ENCODE results near the gene KIF20B.

The KIF20B gene, protein sequence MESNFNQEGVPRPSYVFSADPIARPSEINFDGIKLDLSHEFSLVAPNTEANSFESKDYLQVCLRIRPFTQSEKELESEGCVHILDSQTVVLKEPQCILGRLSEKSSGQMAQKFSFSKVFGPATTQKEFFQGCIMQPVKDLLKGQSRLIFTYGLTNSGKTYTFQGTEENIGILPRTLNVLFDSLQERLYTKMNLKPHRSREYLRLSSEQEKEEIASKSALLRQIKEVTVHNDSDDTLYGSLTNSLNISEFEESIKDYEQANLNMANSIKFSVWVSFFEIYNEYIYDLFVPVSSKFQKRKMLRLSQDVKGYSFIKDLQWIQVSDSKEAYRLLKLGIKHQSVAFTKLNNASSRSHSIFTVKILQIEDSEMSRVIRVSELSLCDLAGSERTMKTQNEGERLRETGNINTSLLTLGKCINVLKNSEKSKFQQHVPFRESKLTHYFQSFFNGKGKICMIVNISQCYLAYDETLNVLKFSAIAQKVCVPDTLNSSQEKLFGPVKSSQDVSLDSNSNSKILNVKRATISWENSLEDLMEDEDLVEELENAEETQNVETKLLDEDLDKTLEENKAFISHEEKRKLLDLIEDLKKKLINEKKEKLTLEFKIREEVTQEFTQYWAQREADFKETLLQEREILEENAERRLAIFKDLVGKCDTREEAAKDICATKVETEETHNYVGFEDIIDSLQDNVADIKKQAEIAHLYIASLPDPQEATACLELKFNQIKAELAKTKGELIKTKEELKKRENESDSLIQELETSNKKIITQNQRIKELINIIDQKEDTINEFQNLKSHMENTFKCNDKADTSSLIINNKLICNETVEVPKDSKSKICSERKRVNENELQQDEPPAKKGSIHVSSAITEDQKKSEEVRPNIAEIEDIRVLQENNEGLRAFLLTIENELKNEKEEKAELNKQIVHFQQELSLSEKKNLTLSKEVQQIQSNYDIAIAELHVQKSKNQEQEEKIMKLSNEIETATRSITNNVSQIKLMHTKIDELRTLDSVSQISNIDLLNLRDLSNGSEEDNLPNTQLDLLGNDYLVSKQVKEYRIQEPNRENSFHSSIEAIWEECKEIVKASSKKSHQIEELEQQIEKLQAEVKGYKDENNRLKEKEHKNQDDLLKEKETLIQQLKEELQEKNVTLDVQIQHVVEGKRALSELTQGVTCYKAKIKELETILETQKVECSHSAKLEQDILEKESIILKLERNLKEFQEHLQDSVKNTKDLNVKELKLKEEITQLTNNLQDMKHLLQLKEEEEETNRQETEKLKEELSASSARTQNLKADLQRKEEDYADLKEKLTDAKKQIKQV (N-terminal part only)

DNA sequence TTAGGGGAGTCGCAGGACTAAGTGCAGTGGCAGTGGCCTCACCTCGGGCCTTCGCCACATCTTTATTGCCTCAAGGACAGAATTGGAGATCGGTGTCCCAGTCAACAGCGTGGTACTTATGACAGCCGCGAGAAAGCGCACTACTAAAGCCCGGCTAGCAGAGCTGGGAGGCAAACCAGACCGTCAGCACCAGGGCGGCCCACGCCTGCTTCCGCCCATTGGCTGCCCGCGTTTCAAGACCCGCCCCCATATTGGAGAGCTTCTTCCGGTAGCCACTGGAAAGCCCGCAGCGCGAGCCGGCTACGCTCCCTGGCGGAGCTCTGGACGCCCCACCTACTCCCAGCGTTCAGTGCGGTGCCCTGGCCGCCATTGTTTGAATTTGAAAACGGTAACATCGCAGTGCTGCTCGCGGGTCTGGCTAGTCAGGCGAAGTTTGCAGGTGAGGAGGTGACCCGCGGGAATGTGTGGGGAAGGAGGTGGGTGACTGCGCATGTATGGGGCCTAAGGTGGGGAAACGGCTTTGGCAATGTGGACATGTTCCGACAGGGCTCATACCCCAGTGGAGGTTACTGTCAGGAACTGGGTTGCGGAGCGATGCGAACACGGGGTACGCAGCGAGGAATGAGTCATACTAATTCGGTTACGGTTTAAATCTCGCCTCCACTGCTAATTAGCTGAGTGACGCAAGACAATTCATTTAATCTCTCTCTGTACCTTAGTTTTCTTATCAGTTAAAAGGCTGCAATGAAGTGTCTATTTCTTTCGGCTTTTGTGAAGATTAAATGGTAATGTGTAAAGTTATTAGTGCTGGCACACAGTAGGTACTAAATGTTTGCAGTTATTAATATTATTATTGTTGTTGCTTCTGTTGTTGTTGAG, at the start of gene KIF20B:
KIF20B (plus strand) TSS at position 349 of the 879 bp plus-strand sequence. CDS start 3,705 bp downstream, outside the sequence.
- DNase-seq (ENCODE audit: low spot score) = peak; percentile 96

DNA sequence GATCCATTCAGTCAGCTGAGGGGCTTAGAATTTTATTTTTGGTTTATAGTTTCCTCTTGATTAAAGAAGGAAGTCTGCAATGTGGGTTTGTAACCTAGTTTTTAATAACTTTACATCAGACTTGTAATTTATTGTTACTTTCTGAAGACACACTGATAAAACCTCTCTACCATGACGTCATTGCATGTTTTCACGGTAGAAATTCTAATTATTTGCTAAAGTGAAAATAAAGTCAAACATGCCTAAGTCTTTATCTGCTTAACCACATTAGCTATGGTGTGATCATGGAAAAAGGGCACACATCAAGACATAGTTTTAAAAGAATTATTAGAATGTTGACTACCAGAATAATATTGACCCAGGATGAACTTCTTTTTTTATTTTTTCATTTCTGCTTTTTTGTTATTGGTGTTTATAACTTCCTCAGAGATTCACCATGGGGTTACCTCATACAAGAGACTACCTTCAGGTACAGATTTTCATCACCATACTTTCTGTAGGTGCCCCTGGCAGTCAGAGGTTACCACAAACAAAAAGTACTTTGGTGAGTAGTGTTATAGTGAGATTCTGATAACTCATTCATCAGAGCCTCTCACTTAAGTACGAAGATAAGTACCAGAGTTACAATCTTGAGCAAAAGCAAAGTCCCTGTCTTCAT, 49.3 kb upstream of the KIF20B start:
- DNase-seq (ENCODE audit: low spot score) = no peak

- no peak for DNase-seq (ENCODE audit: low spot score)
Measured at GRCh38 chr10:89652806-89653370, 48.5 kb upstream of the KIF20B start.

- no peak for DNase-seq (ENCODE audit: low spot score)
Measured at GRCh38 chr10:89653410-89653869, 48.0 kb upstream of the KIF20B start.

GRCh38 chr10:89655722-89656121, 45.7 kb upstream of the KIF20B start:
- no peak for DNase-seq (ENCODE audit: low spot score)

GRCh38 chr10:89657302-89657701, 44.1 kb upstream of the KIF20B start:
- DNase-seq (ENCODE audit: low spot score) = no peak

DNA sequence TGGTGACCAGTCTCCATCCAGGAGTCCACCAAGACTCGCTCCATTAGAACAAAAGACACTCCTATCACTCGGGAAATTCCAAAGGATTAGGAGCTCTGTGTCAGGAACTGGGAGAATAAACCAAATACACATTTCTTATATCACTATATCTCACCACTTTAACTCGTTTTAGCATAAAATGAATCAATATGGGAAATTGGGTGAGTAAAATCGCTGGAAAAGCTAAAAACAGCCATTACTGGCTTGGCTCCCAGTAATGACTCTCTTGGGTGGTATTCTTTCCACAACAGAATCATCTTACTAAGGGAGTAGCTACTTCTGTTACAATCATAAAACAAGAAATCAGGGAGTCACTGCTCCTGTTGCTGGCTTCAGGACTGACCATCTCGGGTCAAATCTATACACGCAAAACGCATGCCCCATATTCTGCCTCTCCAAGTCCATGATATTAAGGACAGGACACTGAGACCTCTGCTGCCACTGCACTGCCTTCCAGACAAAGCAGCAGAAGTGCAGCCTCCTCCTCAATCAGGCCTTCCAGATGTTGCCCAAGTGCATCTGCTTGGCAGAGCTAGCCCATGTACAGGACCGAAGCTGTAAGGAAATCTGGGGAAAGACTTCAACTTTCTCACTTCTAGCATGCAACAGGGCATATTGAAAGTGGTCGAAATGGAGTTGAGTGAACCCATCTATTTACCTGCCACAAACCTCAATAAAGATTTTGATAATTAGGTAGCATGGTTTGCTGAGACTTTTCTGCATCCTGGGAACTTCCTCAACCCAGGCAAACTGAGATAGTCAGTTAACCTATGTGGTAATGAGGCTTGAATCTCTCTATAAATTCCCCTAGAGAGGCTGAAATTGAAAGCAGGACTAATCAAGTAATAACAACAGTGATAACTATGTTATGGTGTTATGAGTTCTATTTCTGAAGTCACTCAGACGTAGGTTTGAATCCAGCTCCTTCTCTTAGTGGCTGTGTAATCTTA, 42.0 kb upstream of the KIF20B start:
- no peak for DNase-seq (ENCODE audit: low spot score)

GRCh38 chr10:89662596-89662995, 38.8 kb upstream of the KIF20B start:
- DNase-seq (ENCODE audit: low spot score) = no peak

GRCh38 chr10:89663144-89663543, 38.2 kb upstream of the KIF20B start:
- no peak for DNase-seq (ENCODE audit: low spot score)

GRCh38 chr10:89664203-89664602, 37.2 kb upstream of the KIF20B start:
- no peak for DNase-seq (ENCODE audit: low spot score)

DNA sequence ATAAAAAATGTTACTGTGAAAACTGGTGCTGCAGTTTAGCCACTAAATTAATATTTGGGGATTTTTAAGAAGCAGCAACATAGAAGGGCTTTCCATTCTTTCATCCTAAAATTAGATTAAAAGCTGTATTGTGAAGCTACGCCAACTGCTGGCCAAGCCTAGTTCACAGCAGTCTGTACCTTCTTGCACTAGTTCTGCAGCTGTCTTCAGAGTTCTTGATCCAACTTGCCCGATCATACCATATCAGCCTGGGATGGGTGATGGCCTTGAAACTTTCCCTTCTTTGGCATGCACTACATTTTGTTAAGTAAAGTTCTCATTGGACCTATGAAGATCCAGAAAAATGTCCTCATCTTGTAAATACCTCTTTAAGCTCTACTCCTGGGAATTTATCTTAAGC, 36.1 kb upstream of the KIF20B start:
- DNase-seq (ENCODE audit: low spot score) = no peak

GRCh38 chr10:89666138-89666537, 35.3 kb upstream of the KIF20B start:
- DNase-seq (ENCODE audit: low spot score) = no peak

DNA sequence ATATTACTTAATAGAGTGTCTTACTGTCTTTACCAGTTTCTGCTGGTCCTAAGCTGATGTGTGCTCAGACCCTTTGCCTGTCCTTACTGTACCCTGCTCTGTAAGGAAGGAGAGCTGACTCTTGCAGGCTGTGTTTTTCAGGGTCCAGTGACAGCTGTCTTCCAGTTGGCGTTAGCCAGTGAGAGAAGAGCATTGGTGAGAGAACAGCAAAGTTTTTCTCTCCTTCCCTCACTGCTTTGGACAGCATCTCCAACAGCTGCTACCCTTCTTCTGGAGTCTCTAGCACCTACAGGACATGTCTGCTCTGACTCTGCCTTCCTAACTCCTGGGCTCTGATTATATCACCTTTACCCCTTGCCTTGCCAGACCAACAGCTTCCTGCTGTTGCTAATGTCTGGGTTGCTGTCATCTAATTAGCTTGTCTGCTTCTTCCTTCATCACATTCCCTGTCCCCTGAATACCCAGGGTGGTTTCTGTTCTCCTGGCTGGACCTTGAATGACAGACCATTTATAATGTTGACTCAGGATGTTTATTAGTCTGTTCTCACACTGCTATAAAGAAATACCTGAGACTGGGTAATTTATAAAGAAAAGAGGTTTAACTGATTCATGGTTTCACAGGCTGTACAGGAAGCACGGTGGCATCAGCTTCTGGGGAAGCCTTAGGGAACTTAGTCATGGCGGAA, 32.9 kb upstream of the KIF20B start:
- DNase-seq (ENCODE audit: low spot score) = no peak

GRCh38 chr10:89669985-89670384, 31.4 kb upstream of the KIF20B start:
- DNase-seq (ENCODE audit: low spot score) = peak; percentile 49

- no peak for DNase-seq (ENCODE audit: low spot score)
Measured at GRCh38 chr10:89670926-89671325, 30.5 kb upstream of the KIF20B start.

DNA sequence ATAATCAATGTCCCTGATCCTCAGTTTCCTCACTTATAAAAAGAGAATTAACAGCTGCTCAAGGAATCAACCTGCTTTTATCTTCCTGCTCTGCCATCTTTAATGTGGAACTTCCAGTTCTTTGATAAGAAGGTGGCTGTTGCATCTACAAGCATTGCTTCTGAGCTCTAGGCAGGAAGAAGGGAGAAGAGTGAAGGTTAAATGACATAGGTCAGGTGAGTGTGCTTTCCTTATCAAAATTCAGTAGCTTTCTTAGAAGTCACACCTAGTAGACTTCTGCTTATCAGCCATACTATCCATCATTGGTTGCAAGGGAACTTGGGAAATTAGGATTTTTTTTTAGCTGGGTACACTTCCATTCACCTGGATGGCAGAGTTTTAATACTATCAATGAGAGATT, 24.0 kb upstream of the KIF20B start:
- no peak for DNase-seq (ENCODE audit: low spot score)

DNA sequence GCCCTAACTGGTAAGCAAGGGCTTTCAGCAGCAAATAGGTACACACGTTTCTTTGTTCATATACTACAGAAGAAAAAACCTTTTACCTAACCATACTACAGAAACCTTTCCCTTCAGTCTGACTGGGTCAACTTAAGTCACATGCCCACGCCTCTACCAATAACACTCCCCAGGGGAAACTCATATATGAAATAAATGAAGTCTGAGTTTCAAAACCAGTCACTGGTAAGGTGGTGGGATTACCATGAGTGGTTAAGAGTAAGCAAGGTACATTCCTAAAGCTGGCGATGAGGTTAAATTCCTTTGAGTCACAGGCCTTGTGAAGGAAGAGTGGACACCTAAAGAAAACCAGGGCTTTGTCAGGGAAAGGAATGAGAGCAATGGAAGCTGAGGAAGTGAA, 21.4 kb upstream of the KIF20B start:
- no peak for DNase-seq (ENCODE audit: low spot score)

DNA sequence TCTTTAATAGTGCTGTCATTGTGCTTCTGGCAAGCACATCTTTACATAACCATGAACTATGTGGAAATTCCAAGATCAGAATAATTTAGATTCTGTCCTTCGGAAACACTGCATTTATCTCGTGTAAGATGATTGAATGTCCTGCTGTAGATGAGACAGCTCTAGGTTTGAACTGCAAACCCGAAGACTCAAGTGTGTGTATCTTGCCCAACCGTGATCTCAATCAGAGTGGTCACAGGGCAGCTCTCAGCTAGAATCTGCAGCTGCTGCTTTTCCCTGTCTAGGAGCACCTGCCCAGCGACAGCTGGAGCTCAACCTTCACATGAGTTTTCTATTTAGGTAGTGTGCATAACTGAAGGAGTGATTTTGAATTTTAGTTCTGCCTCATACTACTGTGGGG, 17.5 kb upstream of the KIF20B start:
- no peak for DNase-seq (ENCODE audit: low spot score)
